HG03439 (cell line): ENCODE results near the gene CD84.
"Not testable (repeated sequence)": the region's sequence is repeated elsewhere in the genome, so short reads cannot be mapped to it uniquely, and the experiment has no call there.

Source experiments
- ATAC-seq: cut with Tn5 transposase; IDR thresholded peaks from one replicate; pipeline ENCODE4 v1.9.1; 2021; ENCODE audit warnings: mild to moderate bottlenecking, moderate library complexity; ENCODE audit not compliant: unreplicated experiment

Gene CD84

DNA sequence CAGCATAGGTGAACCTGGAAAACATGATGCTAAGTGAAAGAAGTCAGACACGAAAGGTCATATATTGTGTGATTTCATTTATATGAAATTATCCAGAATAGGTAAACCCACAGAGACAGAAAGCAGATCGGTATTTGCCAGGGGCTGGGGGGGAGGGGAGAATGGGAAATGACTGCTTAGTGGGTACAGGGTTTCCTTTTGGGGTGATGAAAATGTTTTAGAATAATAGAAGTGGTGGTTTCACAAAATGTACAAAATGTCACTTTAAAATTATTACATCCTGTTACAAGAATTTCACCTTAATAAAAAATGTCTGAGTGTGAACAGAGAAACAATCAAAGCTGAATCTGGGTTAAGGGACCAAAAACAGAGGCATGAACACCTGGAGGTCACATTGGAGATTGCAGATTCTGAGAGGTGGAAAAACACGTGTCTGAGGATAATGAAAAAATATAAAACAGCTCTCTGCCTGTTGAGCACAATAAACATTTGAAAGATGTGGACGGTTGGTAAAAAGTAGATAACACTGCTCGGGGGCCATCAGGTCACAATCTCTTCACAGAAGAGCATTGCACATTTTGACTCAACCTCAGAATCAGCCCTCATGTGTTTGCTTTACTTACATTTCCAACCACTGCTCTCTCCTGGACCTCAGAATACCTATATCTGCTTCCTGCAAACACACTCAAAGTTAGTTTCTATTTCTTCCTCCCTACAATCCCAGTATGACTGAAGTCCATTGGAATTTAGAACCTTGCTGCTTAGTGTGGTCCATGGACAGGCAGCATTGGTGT lies 59.5 kb downstream of the CD84 start:
- ATAC-seq, result no peak

DNA sequence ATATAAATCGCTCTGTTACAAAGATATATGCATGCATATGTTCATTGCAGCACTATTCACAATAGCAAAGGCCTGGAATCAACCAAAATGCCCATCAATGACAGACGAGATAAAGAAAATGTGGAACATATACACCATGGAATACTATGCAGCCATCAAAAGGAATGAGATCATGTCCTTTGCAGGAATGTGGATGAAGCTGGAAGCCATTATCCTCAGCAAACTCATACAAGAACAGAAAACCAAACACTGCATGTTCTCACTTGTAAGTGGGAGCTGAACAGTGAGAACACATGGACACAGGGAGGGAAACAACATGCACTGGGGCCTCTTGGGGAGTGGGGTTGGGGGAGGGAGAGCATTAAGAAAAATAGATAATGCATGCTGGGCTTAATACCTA lies 61.8 kb downstream of the CD84 start:
- not testable (repeated sequence) for ATAC-seq

DNA sequence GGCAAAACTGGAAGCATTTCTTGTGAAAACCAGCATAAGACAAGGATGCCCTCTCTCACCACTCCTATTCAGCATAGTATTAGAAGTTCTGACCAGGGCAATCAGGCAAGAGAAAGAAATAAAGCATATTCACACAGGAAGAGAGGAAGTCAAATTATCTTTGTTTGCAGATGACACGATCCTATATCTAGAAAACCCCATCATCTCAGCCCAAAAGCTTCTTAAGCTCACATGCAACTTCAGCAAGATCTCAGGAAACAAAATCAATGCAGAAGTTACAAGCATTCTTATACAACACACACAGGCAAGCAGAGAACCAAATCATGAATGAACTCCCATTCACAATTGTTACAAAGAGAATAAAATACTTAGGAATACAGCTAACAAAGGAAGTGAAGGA lies 63.4 kb downstream of the CD84 start:
- not testable (repeated sequence) for ATAC-seq

DNA sequence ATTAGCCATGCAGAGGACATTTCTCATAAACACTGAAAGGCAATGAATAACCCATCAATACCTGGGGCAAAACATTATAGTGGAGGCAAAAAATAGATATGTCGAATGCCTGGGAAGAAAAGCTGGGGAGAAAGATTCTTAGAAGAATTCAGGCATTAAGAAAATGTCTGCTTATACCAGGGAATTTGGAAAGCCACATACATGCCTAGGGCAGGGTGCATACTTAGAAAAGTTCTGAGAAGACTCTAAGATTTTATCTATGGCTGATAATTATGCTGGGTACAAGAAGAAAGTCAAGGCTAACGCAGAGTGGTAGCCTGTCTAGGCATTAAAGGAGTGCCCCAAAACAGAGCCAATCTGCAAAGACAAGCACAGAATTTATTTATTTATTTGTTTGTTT lies 74.6 kb downstream of the CD84 start:
- no peak for ATAC-seq

DNA sequence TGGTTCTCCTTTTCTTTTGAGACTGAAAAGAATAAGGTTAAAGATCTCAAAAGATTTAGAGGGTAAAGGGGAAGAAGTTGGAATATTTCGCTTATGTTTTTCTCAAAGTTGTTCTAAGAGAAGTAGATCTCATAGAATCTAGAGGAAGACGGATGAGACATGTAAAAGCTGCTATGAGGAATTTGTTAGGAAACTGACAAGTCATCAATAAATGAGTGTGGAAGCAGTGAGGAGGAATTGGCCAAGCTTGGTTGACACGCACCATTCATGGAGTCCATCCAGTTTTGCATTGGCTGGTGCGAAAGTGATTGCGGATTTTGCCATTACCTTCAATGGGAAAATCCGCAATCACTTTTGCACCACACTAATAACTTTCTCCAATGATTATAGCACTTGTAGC lies 76.2 kb downstream of the CD84 start:
- no peak for ATAC-seq

DNA sequence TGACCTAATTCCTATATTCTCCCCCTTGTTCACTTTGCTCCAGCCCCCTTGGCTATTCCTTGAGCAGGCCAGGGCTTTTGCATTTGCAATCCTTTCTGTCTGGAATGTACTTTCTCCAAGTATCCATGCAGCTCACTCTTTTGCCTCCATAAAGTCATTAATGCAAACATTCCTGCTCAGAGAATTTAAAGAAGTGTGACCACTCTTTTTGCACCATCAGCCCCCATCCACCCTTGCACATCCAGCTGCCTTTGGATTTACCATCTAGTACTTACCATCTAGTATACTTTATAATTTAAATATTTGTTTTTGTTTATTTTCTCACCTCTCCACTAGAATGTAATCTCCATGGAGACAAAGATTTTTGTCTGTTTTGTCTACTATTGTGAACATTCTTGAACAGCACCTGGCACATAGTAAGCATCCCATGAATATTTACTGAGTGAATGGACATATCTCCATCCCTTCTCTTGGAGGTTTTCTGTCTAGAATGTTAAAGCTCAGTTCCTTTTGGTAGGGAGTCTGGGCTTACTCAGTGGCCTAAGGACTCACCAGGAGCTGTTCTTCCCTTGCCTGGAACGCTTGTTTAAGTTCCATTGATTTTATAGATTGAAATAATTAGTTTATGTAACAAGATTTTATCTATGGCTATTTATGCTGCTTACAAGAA lies 78.8 kb downstream of the CD84 start:
- ATAC-seq, result no peak

DNA sequence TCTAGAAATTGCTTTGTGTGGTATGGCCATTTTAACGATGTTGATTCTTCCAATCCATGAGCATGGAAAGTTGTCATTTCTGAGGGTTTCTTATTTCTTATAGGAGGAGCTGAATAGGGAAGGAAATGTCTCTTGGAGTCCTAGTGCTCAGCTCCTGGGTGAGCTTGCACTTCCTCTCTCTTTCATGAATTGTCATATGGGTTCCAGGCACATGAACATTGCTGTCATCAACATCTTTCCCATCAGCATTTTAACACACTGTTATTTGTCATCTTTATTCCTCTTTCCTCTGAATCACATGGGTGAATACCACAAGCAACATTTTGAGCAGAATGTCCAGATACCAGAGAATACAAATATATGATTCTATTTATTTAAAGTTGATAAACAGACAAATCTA lies 79.7 kb downstream of the CD84 start:
- no peak for ATAC-seq

DNA sequence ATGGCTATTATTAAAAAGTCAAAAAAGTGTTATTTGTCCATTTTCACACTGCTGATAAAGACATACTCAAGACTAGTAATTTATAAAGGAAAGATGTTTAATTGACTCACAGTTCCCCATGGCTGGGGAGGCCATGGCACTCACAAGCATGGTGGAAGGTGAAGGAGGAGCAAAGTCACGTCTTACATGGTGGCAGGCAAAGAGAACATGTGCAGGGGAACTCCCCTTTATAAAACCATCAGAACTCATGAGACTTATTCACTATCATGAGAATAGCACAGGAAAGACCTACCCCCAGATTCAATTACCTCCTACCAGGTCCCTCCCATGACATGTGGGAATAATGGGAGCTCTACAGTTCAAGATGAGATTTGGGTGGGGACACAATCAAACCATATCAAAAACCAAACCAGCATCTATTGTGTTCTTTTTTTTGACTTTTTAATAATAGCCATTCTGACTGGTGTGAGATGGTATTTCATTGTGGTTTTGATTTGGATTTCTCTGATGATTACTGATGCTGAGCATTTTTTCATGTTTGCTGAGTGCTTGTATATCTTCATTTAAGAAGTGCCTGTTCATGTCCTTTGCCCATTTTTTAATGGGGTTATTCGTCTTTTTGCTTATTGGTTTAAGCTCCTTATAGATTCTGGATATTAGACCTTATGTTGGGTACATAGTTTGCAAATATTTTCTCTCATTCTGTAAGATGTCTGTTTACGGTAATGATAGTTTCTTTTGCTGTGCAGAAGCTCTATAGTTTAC lies 80.8 kb downstream of the CD84 start:
- not testable (repeated sequence) for ATAC-seq

DNA sequence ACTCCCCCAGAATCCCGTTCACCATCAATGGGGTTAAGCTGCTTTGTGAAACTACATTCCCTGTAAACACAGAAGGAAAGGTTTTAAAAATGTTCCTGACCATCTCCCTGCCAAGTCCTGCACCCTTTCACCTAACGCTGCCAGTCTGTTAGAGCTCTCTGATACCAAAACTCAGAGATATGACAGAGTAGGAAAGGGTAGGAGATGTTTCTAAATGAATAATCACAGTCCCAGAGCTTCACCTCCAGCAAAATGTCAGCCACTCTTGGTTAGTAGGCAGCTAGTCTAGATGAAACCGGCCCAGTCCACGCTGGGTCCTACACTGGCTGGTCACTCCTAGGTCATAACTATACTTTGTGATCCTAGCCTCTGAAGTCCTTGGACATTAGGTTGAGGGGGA lies 83.0 kb downstream of the CD84 start:
- ATAC-seq, result no peak

DNA sequence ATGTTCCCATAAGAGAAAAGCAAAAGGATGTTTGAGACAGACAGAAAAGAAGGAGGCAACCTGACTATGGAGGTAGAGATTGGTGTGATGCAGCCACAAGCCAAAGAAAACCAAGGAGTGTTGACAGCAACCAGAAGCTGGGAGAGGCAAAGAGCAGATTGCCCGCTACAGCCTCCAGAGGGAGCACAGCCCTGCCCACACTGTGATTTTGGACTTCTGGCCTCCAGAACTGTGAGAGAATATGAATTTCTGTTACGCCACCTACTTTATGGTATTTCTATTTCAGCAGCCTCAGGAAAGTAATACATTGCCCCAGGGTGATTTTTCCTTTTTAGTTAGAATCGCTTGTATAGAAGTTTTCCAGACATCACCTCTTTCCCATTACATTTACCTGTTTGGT lies 84.7 kb downstream of the CD84 start:
- no peak for ATAC-seq

DNA sequence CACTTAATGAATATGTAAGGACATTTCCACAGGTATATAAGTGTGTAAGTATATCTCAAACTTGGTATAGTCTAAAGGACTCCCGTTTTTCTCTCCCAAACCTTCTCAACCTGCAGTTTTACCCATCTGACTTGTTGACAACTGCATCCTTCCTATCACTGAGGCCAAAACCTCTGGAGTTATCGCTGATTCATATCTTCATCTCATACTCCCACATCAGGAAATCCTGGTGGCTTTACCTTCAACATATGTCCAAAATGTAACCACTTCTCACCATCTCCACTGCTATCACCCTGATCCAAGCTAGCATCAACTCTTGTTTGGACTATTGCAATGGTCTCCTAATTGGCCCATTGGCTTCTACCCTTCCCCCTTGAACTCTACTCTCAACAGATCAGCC lies 86.7 kb downstream of the CD84 start:
- no peak for ATAC-seq

DNA sequence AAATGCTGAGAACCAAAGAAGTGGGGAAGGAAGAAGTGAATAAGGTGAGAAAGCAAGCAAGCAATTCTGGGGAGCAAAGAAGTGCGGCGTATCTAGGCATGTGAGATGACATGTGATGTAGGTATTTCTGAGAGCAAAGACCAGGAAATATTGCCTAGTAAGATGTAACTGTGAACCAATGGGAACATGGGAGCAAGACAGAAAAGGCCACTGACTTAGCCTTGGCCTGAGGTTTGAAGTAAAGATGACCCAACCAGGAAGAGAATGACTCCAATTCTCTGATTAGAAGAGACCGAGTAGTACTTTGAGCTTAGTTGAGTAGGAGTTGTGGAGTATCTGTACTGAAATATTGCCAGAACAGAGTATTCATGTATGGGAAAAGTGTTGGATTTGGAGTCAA lies 87.3 kb downstream of the CD84 start:
- no peak for ATAC-seq
